Measurements from ENCODE around the gene ELF4.

DNA sequence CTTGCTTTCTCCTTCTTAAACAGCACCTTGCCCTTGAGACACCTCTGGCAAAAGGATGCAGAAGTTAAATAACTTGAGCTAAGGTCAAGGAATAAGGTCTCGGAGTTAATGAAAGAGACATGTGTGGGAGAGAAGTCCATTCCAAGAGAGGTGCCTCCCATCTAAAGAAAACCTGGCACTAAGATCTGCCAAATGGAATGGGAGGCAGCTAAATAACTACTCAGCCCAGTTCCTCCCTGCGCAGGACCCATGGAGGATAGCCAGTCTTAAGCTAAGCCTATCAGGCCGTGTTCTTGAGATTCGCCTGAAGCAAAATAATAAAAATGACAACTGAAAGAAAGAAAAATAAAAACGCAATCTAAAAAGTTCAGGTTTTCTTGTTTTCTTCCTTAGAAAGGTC, 20.7 kb upstream of the ELF4 start:
- TF ChIP-seq POLR2AphosphoS5 (IDR thresholded peaks at IDR 0.05) (no peak), EP300 (IDR thresholded peaks at IDR 0.05) (no peak)
- TF ChIP-seq, protein P1, sequence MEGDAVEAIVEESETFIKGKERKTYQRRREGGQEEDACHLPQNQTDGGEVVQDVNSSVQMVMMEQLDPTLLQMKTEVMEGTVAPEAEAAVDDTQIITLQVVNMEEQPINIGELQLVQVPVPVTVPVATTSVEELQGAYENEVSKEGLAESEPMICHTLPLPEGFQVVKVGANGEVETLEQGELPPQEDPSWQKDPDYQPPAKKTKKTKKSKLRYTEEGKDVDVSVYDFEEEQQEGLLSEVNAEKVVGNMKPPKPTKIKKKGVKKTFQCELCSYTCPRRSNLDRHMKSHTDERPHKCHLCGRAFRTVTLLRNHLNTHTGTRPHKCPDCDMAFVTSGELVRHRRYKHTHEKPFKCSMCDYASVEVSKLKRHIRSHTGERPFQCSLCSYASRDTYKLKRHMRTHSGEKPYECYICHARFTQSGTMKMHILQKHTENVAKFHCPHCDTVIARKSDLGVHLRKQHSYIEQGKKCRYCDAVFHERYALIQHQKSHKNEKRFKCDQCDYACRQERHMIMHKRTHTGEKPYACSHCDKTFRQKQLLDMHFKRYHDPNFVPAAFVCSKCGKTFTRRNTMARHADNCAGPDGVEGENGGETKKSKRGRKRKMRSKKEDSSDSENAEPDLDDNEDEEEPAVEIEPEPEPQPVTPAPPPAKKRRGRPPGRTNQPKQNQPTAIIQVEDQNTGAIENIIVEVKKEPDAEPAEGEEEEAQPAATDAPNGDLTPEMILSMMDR (IDR thresholded peaks at IDR 0.05), result no peak

Data from suprapubic skin (tissue), 4 donors.